ENCODE data around the gene ASB12.

The ASB12 gene

DNA sequence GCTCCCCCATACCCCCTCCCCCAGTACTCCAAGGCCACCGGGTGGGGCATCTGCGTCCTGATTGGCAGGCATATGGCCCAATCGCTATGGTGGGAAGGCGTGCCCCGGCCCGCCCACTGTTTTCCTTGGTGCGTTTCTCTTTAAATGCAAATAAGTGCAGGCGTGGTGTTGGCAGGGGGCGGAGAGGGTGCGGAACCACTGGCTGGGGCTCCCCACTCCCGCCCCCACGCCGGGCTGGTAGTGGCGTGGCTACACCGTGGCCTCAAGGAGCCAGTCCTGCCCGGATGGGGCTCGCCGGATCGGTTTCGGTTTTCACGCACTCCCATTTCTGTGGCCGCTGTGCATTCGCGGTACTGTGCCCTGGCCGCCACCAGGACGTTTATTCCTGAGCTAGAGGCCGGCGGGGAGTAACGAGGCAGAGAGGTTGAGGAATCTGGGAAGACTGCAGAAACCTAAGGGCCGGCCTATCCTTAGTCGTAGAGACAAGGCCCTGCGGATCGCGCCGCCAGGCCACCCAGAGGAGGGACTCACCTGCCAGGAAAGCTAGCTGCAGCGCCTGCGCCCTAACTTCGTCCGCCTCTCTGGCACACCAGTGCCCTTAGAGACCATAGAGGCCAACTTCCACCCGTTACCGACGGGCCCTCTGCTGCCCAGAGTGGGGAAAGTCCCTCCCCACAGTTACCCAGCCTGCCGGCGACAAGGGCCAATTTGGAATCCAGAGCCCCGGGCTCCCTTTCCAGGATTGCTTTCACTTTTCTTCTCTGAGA, 24.5 kb downstream of the ASB12 start:
- peak; percentile 73 for DNase-seq (ENCODE audit: low read depth)
- peak overlapping the region; percentile 64 for H3K4me3 ChIP-seq (ENCODE audit: control insufficient read depth, low read depth, low read length)
- TF ChIP-seq CTCF (IDR thresholded peaks at IDR 0.05; ENCODE audit: control insufficient read depth, insufficient read depth, low read depth, low read length, missing control alignments) = peak; percentile 12

GRCh38 chrX:64205441-64205734, 25.0 kb downstream of the ASB12 start, which contains the start of gene AMER1:
TSS of gene AMER1 (minus strand) at chrX:64205708. CDS start at chrX:64193286, 12,422 bp downstream.
- peak within 1 kb of the TSS; percentile 64 for H3K4me3 ChIP-seq (ENCODE audit: control insufficient read depth, low read depth, low read length)
- DNase-seq (ENCODE audit: low read depth) = peak; percentile 24
- TF ChIP-seq CTCF (IDR thresholded peaks at IDR 0.05; ENCODE audit: control insufficient read depth, insufficient read depth, low read depth, low read length, missing control alignments) = no peak

DNA sequence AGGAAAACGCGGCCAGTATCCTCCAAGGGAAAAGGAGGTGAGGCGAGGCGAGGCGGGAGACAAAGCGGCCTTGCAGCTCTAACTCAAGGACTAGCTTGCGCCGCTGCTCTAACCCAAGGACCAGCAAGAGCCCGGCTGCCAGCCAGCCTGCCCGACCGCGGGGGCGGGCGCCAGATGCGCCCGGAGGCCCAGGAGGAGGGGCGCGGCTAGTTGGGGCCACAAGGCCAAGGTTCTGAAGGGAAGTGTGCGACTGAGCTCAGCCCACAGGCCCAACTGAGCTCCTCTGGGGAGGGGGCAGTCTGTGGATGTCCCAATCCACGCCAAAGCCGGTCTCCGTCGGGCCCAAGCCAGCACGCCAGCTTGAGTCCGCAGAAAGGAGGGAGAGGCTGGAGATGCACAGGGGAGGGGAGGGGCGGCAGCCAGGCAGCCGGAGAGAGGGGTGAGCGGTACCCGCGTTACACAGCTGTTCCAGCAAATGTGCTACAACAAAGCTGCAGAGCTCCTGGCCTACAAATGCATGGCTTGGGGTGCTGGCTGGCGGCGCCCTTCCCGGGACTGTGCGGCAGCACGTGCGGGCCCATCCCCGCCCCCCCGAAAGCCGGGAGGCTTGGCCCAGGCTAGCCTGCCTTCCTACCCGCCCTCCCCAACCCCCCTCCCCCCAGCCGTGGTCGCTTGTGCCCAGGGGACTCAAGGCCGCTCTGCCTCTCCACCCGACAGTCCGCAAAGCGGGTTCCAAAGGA, 25.5 kb downstream of the ASB12 start:
- no peak for TF ChIP-seq CTCF (IDR thresholded peaks at IDR 0.05; ENCODE audit: control insufficient read depth, insufficient read depth, low read depth, low read length, missing control alignments)
- H3K4me3 ChIP-seq (ENCODE audit: control insufficient read depth, low read depth, low read length) = peak overlapping the region; percentile 64
- DNase-seq (ENCODE audit: low read depth) = no peak

DNA sequence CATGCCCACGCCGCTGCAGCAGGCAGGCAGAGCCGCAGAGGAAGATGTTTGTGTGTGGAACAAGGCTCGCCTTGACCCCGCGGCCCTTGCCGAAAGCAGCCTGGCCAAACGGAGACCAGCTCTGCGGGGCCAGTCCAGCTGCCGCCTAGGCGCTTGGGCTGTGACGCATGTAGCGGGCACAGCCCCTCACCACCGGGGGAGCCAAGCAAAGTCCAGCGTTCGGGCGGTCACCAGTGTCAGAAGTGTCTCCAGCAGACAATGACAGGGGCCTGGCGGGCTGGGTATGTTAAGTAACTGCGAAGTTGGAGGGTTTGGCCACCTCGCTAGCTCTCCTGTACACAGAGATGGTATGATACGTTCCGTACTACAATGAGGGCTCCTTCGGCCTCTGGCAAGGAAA, 26.2 kb downstream of the ASB12 start:
- no peak for DNase-seq (ENCODE audit: low read depth)
- H3K4me3 ChIP-seq (ENCODE audit: control insufficient read depth, low read depth, low read length) = peak overlapping the region; percentile 64
- no peak for TF ChIP-seq CTCF (IDR thresholded peaks at IDR 0.05; ENCODE audit: control insufficient read depth, insufficient read depth, low read depth, low read length, missing control alignments)

- H3K4me3 ChIP-seq (ENCODE audit: control insufficient read depth, low read depth, low read length) = no peak overlapping the region
- DNase-seq (ENCODE audit: low read depth) = no peak
- TF ChIP-seq CTCF (IDR thresholded peaks at IDR 0.05; ENCODE audit: control insufficient read depth, insufficient read depth, low read depth, low read length, missing control alignments) = no peak
Observed at GRCh38 chrX:64202808-64203325, 27.5 kb downstream of the ASB12 start.

GRCh38 chrX:64198036-64198435, 32.4 kb downstream of the ASB12 start:
- no peak for DNase-seq (ENCODE audit: low read depth)
- no peak overlapping the region for H3K4me3 ChIP-seq (ENCODE audit: control insufficient read depth, low read depth, low read length)
- no peak for TF ChIP-seq CTCF (IDR thresholded peaks at IDR 0.05; ENCODE audit: control insufficient read depth, insufficient read depth, low read depth, low read length, missing control alignments)

All from AG09309 (cell line).